Lower leg skin (tissue), 3 donors: ENCODE data around the gene SASH3.

Experiments used
- CTCF ChIP-seq, 3 donors: fragments of 450-650 bp; IDR thresholded peaks; one replicate each; pipeline ENCODE4 v1.5.1; 2016; ENCODE audit warnings: antibody characterized with exemption in 3 of 3, mild to moderate bottlenecking in 3 of 3, moderate library complexity in 2 of 3
- POLR2A ChIP-seq, 2 donors: fragments of 450-650 bp; IDR thresholded peaks; one replicate each; pipeline ENCODE4 v1.6.1; 2016 to 2017; ENCODE audit warnings: antibody characterized with exemption in 2 of 2, mild to moderate bottlenecking in 1 of 2, moderate library complexity in 1 of 2

GRCh38 chrX:129813662-129814368 lies 34.1 kb downstream of the SASH3 start:
- TF ChIP-seq POLR2A (IDR thresholded peaks at IDR 0.05) (no peak), CTCF (IDR thresholded peaks at IDR 0.05) (no peak)
